ENCODE data around the gene ZNF490.

DNA sequence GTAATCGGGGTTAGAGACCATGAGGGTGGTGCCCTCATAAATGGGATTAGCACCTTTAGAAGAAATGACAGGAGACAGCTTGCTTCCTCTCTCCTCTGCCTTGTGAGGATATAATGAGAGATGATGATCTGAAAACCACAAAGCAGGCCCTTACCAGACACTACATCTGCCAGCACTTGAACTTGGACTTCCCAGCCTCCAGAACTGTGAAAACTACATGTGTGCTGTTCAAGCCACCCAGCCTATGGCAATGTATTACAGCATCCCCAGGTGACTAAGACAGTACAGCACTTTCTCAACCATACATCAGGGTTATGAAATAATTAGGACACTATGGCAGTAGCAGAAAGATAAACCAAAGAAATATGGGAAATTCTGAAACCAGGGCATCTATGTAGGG, 66.8 kb downstream of the ZNF490 start:
- TF ChIP-seq, protein P1, sequence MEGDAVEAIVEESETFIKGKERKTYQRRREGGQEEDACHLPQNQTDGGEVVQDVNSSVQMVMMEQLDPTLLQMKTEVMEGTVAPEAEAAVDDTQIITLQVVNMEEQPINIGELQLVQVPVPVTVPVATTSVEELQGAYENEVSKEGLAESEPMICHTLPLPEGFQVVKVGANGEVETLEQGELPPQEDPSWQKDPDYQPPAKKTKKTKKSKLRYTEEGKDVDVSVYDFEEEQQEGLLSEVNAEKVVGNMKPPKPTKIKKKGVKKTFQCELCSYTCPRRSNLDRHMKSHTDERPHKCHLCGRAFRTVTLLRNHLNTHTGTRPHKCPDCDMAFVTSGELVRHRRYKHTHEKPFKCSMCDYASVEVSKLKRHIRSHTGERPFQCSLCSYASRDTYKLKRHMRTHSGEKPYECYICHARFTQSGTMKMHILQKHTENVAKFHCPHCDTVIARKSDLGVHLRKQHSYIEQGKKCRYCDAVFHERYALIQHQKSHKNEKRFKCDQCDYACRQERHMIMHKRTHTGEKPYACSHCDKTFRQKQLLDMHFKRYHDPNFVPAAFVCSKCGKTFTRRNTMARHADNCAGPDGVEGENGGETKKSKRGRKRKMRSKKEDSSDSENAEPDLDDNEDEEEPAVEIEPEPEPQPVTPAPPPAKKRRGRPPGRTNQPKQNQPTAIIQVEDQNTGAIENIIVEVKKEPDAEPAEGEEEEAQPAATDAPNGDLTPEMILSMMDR (conservative IDR thresholded peaks at IDR 0.05; ENCODE audit: low read depth, low read length) = no peak
- TF ChIP-seq, protein P2, sequence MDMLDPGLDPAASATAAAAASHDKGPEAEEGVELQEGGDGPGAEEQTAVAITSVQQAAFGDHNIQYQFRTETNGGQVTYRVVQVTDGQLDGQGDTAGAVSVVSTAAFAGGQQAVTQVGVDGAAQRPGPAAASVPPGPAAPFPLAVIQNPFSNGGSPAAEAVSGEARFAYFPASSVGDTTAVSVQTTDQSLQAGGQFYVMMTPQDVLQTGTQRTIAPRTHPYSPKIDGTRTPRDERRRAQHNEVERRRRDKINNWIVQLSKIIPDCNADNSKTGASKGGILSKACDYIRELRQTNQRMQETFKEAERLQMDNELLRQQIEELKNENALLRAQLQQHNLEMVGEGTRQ (IDR thresholded peaks at IDR 0.05; ENCODE audit: low read depth, low read length) = no peak
- no peak for TF ChIP-seq RAD21 (IDR thresholded peaks at IDR 0.05; ENCODE audit: low read length)
- TF ChIP-seq POLR2A (IDR thresholded peaks at IDR 0.05; ENCODE audit: low read depth, low read length) = no peak
- no peak for TF ChIP-seq RFX5 (IDR thresholded peaks at IDR 0.05; ENCODE audit: low read depth, low read length)
- TF ChIP-seq FOS (IDR thresholded peaks at IDR 0.05; ENCODE audit: low read depth, low read length) = no peak
- no peak for TF ChIP-seq MAFK (IDR thresholded peaks at IDR 0.05; ENCODE audit: low read depth, low read length)
- TF ChIP-seq SMC3 (IDR thresholded peaks at IDR 0.05; ENCODE audit: low read depth, low read length) = no peak
- no peak for TF ChIP-seq NFE2L2 (IDR thresholded peaks at IDR 0.05; ENCODE audit: low read depth, low read length)
